Measurements from ENCODE around the gene CEP43. TPM values are rescaled to one million over a fixed set of nuclear protein-coding genes. Genes with fewer than 3 reads are reported as not detected.

The CEP43 gene
- total and polyA plus RNA-seq, 10 donors, result 9.0 to 21.8 (median 14.3) TPM

- peaks cover 36 to 94% (median 84%) of the 10 kb centered on the region in 6 donors for H3K4me1 ChIP-seq
- WGBS, 5 donors, result 82 to 89% (median 86%) methylated on average over 17 of the region's 17 CpGs
- no peaks in the 10 kb centered on the region for H3K9me3 ChIP-seq
- peak overlapping the region; percentile 35 to 100 (median 92) for H3K27ac ChIP-seq
- TF ChIP-seq POLR2A (IDR thresholded peaks at IDR 0.05) (no peak), POLR2AphosphoS5 (IDR thresholded peaks at IDR 0.05) (peak in 1 of 3 donors; percentile 30), CTCF (IDR thresholded peaks at IDR 0.05 in 8 of 11, conservative IDR thresholded peaks at IDR 0.05 in 3 of 11) (no peak)
- DNase-seq, result peak; percentile 77
- peak overlapping the region in 4 of 8 donors; percentile 11 to 100 (median 99) for H3K4me3 ChIP-seq
- intact Hi-C loops (cut with DNase I; ENCODE audit: low total_unique reads), result no loop called here
- H3K27me3 ChIP-seq (replicated peaks in 1 of 7), result no peaks in the 10 kb centered on the region
- H3K36me3 ChIP-seq, result peaks cover 0 to 68% (median 6%) of the 10 kb centered on the region in 6 donors
Observed at GRCh38 chr6:166952567-166953486, 46.4 kb upstream of the CEP43 start.

- no peak for DNase-seq
- intact Hi-C loops (cut with DNase I; ENCODE audit: low total_unique reads), result no loop called here
- H3K27ac ChIP-seq, result peak overlapping the region in 7 of 8 donors; percentile 13 to 100 (median 97)
- peak overlapping the region in 7 of 8 donors; percentile 14 to 100 (median 99) for H3K4me3 ChIP-seq
- H3K9me3 ChIP-seq, result no peaks in the 10 kb centered on the region
- TF ChIP-seq POLR2A (IDR thresholded peaks at IDR 0.05) (no peak), CTCF (IDR thresholded peaks at IDR 0.05 in 8 of 11, conservative IDR thresholded peaks at IDR 0.05 in 3 of 11) (no peak), POLR2AphosphoS5 (IDR thresholded peaks at IDR 0.05) (no peak)
- H3K36me3 ChIP-seq, result peaks cover 0 to 54% (median 0%) of the 10 kb centered on the region in 6 donors
- peaks cover 33 to 94% (median 88%) of the 10 kb centered on the region in 6 donors for H3K4me1 ChIP-seq
- H3K27me3 ChIP-seq (replicated peaks in 1 of 7), result no peaks in the 10 kb centered on the region
- 80 to 91% (median 87%) methylated on average over 6 of the region's 6 CpGs for WGBS, 5 donors
Observed at GRCh38 chr6:166954118-166954713, 45.0 kb upstream of the CEP43 start.

GRCh38 chr6:166955121-166955864, 43.9 kb upstream of the CEP43 start:
- no peaks in the 10 kb centered on the region for H3K9me3 ChIP-seq
- H3K4me3 ChIP-seq, result peak overlapping the region; percentile 95 to 100 (median 99)
- intact Hi-C loops (cut with DNase I; ENCODE audit: low total_unique reads), result no loop called here
- peaks cover 0 to 43% (median 0%) of the 10 kb centered on the region in 6 donors for H3K36me3 ChIP-seq
- H3K27ac ChIP-seq, result peak overlapping the region; percentile 94 to 100 (median 98)
- peaks cover 30 to 94% (median 88%) of the 10 kb centered on the region in 6 donors for H3K4me1 ChIP-seq
- 15 to 34% (median 31%) methylated on average over 25 to 52 of the region's 52 CpGs for WGBS, 5 donors
- H3K27me3 ChIP-seq (replicated peaks in 1 of 7), result no peaks in the 10 kb centered on the region
- DNase-seq, result peak; percentile 90
- peak in 2 of 3 donors; percentile 54 to 67 for TF ChIP-seq POLR2AphosphoS5 (IDR thresholded peaks at IDR 0.05)
- TF ChIP-seq CTCF (IDR thresholded peaks at IDR 0.05 in 8 of 11, conservative IDR thresholded peaks at IDR 0.05 in 3 of 11), result no peak

All from spleen (tissue), 11 donors.